Measurements from ENCODE around the gene PLEKHB1.
"Not testable (repeated sequence)": the region's sequence is repeated elsewhere in the genome, so short reads cannot be mapped to it uniquely, and the experiment has no call there.

PLEKHB1 gene

GRCh38 chr11:73648571-73649046, 2.2 kb downstream of the PLEKHB1 start:
- no peak for DNase-seq

GRCh38 chr11:73649206-73649605, 2.8 kb downstream of the PLEKHB1 start:
- DNase-seq: no peak

GRCh38 chr11:73650400-73650799, 4.0 kb downstream of the PLEKHB1 start:
- DNase-seq: no peak

GRCh38 chr11:73651252-73651651, 4.9 kb downstream of the PLEKHB1 start:
- DNase-seq: no peak

GRCh38 chr11:73651661-73652045, 5.3 kb downstream of the PLEKHB1 start:
- no peak for DNase-seq

- no peak for DNase-seq
These were observed 5.8 kb downstream of the PLEKHB1 start for GRCh38 chr11:73652046-73652730.

- DNase-seq: no peak
These were observed 6.6 kb downstream of the PLEKHB1 start for GRCh38 chr11:73652856-73653559.

GRCh38 chr11:73653996-73654395, 7.6 kb downstream of the PLEKHB1 start:
- DNase-seq: no peak

- no peak for DNase-seq
These were observed 8.2 kb downstream of the PLEKHB1 start for GRCh38 chr11:73654482-73655021.

- DNase-seq: no peak
These were observed 9.3 kb downstream of the PLEKHB1 start for GRCh38 chr11:73655686-73656085.

- DNase-seq: no peak
These were observed 10.6 kb downstream of the PLEKHB1 start for GRCh38 chr11:73656985-73657384.

- DNase-seq: no peak
These were observed 13.6 kb downstream of the PLEKHB1 start for GRCh38 chr11:73659961-73660360.

- DNase-seq: no peak
These were observed 14.2 kb downstream of the PLEKHB1 start for GRCh38 chr11:73660497-73661034.

GRCh38 chr11:73661035-73661628, 14.8 kb downstream of the PLEKHB1 start:
- no peak for DNase-seq

- no peak for DNase-seq
These were observed 16.2 kb downstream of the PLEKHB1 start for GRCh38 chr11:73662445-73663157.

GRCh38 chr11:73663604-73664495, 17.5 kb downstream of the PLEKHB1 start:
- DNase-seq: no peak

- no peak for DNase-seq
These were observed 18.5 kb downstream of the PLEKHB1 start for GRCh38 chr11:73664877-73665276.

GRCh38 chr11:73667891-73668290, 21.5 kb downstream of the PLEKHB1 start:
- no peak for DNase-seq

GRCh38 chr11:73670808-73671207, 24.4 kb downstream of the PLEKHB1 start:
- DNase-seq: no peak

GRCh38 chr11:73671701-73672100, 25.3 kb downstream of the PLEKHB1 start:
- no peak for DNase-seq

- not testable (repeated sequence) for DNase-seq
These were observed 30.2 kb downstream of the PLEKHB1 start for GRCh38 chr11:73676552-73676951.

GRCh38 chr11:73680687-73681086, 34.3 kb downstream of the PLEKHB1 start:
- no peak for DNase-seq

Data from SIG-M5 (cell line).